AG04450 (cell line): ENCODE results near the gene FOXA3. TPM values are rescaled to one million over a fixed set of nuclear protein-coding genes. Genes with fewer than 3 reads are reported as not detected.
A peak's percentile ranks its signal among the peaks of the same experiment; 100 is the strongest.

Experiments
- CTCF ChIA-PET: fragments of 300-600, 350-600 bp; formaldehyde crosslinking; extraction: SDS; loops from one replicate; lab custom pipeline; 2022; ENCODE audit warnings: antibody characterized with exemption, inconsistent platforms; lab: Charles Lee
- POLR2A ChIA-PET: fragments of 350-600 bp; formaldehyde crosslinking; extraction: SDS; loops from one replicate; lab custom pipeline; 2021; ENCODE audit warnings: antibody characterized with exemption, inconsistent platforms; lab: Yijun Ruan, JAX
- DNase-seq: peaks from one replicate; pipeline ENCODE4 v3.0.0-alpha.2; 2011; ENCODE audit warnings: low read depth, low spot score
- H3K27ac ChIP-seq: one replicate; pipeline ENCODE4 v1.5.1; 2012; ENCODE audit warnings: low read depth, low read length, control low read depth
- H3K27me3 ChIP-seq: one replicate; pipeline ENCODE4 v1.6.0; 2012; ENCODE audit warnings: low read length; ENCODE audit not compliant: control insufficient read depth, insufficient read depth
- H3K4me3 ChIP-seq: 2 replicates; pipeline ENCODE4 v1.5.1; 2011; ENCODE audit warnings: mild to moderate bottlenecking, low read depth, low read length, control low read depth
- H3K9me3 ChIP-seq: 2 replicates; pipeline ENCODE4 v1.5.1; 2012; ENCODE audit warnings: low read length; ENCODE audit not compliant: control insufficient read depth, insufficient read depth
- CTCF ChIP-seq: IDR thresholded peaks from 2 replicates; pipeline ENCODE4 v1.5.1; 2011; ENCODE audit warnings: low read depth, low read length, control low read depth, inconsistent platforms
- polyA plus RNA-seq: library from polyadenylated mRNA; depleted of rRNA; stranded (reverse); fragments of >200 nt; gene quantifications from 2 replicates; pipeline ENCODE4 v1.2.3, GENCODE V29; 2011; rRNA removed

Gene FOXA3
- polyA plus RNA-seq, 1 experiment, result not detected

DNA sequence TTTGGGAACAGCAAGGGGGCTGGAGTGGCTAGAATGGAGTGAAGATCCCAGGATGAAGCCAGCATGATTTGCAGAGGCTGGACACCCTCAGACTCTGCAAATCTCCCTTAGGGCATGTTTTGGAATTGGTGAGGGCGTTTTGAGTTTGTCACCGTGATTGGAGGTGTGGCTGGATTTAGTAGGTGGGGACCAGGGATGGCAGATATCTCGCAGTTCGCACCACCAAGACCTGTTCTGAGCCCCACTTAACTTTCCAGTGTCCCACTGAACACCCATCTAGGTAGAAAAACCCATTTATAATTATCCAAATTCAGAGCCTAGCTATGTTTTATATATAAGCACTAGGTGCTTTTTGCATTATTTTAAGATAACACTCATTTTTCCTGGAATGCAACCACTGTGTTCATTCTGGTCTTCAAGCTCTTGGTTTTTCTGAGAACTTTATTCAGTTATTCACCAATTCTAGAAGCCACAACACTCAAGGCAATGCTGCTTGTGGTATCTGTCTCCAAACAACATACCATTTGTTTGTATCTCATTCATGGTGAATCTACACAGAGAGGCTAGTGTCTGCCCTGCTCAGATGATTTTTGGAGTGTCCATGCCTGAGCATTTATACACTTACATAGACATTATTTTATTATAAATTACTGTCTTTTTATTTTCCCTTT, 53.4 kb downstream of the FOXA3 start:
- H3K27me3 ChIP-seq, result peaks cover 19% of the 10 kb centered on the region
- H3K4me3 ChIP-seq, result no peak overlapping the region
- DNase-seq, result no peak
- ChIA-PET CTCF (interaction anchor here (0.7 kb wide), 1 partner anchor 363 kb away, joined by 4 read pairs; no protein-coding TSS in a partner anchor), POLR2A (no interaction called here)
- no peaks in the 10 kb centered on the region for H3K9me3 ChIP-seq
- TF ChIP-seq CTCF, result no peak
- H3K27ac ChIP-seq, result no peak overlapping the region

DNA sequence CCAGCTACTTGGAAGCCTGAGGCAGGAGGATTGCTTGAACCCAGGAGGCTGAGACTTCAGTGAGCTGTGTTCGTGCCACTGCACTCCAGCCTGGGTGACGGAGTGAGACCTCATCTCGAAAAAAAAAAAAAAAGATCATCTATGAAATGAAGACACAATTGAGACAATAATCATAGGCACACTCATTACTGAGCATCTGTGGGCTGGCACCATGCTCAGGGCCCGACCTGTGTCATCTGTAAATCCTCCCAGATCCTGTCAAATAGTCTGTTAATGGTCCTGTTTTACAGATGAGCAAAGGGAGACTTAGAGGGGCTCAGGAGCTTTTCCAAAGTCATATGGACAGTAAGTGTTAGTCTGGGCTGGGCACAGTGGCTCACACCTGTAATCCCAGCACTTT, 54.6 kb downstream of the FOXA3 start:
- TF ChIP-seq CTCF, result no peak
- Histone ChIP-seq H3K27ac (no peak overlapping the region), H3K27me3 (peaks cover 19% of the 10 kb centered on the region), H3K4me3 (no peak overlapping the region), H3K9me3 (no peaks in the 10 kb centered on the region)
- ChIA-PET POLR2A (no interaction called here), CTCF (no interaction called here)
- no peak for DNase-seq

DNA sequence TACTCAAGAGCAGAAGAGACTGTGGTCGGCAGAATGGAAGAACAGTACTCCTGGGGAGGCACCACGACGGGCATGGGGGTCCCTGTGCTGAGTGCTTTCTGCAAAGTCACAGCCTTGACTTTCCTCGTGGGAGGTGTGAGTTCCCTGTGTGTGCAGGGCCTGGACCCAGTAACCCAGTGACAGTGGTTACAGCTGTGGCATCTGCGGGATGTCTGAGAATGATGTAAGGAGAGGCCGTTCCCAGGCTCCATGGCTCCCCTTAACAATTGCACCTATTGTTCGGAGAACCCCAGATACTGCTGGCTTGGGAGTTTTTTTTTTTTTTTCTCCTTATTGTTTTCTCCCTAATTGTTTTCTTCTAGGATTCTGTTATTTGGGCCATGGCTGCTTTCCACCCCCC, 55.6 kb downstream of the FOXA3 start:
- Histone ChIP-seq H3K27ac (no peak overlapping the region), H3K9me3 (no peaks in the 10 kb centered on the region), H3K4me3 (no peak overlapping the region), H3K27me3 (peaks cover 15% of the 10 kb centered on the region)
- POLR2A ChIA-PET, result no interaction called here
- TF ChIP-seq CTCF, result no peak
- CTCF ChIA-PET, result no interaction called here
- no peak for DNase-seq

- DNase-seq, result no peak
- ChIA-PET POLR2A (no interaction called here), CTCF (no interaction called here)
- Histone ChIP-seq H3K27me3 (peaks cover 15% of the 10 kb centered on the region), H3K9me3 (no peaks in the 10 kb centered on the region), H3K27ac (no peak overlapping the region), H3K4me3 (no peak overlapping the region)
- no peak for TF ChIP-seq CTCF
Measured at GRCh38 chr19:45920458-45920857, 56.3 kb downstream of the FOXA3 start.

- peak; percentile 42 for TF ChIP-seq CTCF
- H3K27me3 ChIP-seq, result peaks cover 15% of the 10 kb centered on the region
- DNase-seq, result no peak
- no peak overlapping the region for H3K27ac ChIP-seq
- ChIA-PET POLR2A (interaction anchor here (0.8 kb wide), 1 partner anchor 9 kb away, joined by 4 read pairs; no protein-coding TSS in a partner anchor), CTCF (no interaction called here)
- no peaks in the 10 kb centered on the region for H3K9me3 ChIP-seq
- no peak overlapping the region for H3K4me3 ChIP-seq
Measured at GRCh38 chr19:45922281-45922680, 58.2 kb downstream of the FOXA3 start.

Other genes starting within 250 kb of the FOXA3 start
- gene EML2, start 224.9 kb upstream of the FOXA3 start, polyA plus RNA-seq, result 10.8 and 14.9 TPM in 2 replicates
- 0.61 and 0.68 TPM in 2 replicates for gene GIPR, start 196.1 kb upstream of the FOXA3 start, polyA plus RNA-seq
- gene SNRPD2, start 172.4 kb upstream of the FOXA3 start, polyA plus RNA-seq, result 531 and 608 TPM in 2 replicates
- 6.7 and 9.5 TPM in 2 replicates for gene QPCTL, start 171.7 kb upstream of the FOXA3 start, polyA plus RNA-seq
- 1.4 and 2.2 TPM in 2 replicates for gene FBXO46, start 133.4 kb upstream of the FOXA3 start, polyA plus RNA-seq
- gene MEIOSIN, start 130.9 kb upstream of the FOXA3 start, polyA plus RNA-seq, result not detected in 2 replicates
- 4.4 and 6.7 TPM in 2 replicates for gene SIX5, start 95.1 kb upstream of the FOXA3 start, polyA plus RNA-seq
- 24.3 and 24.5 TPM in 2 replicates for gene DMPK, start 81.8 kb upstream of the FOXA3 start, polyA plus RNA-seq
- gene DMWD, start 71.5 kb upstream of the FOXA3 start, polyA plus RNA-seq, result 13.9 and 17.1 TPM in 2 replicates
- gene RSPH6A, start 49.0 kb upstream of the FOXA3 start, polyA plus RNA-seq, result not detected in 2 replicates
- gene SYMPK, start 1.2 kb upstream of the FOXA3 start, polyA plus RNA-seq, result 54.3 and 63.1 TPM in 2 replicates
- 5.0 and 6.5 TPM in 2 replicates for gene IRF2BP1, start 21.8 kb downstream of the FOXA3 start, polyA plus RNA-seq
- 1.4 and 1.6 TPM in 2 replicates for gene MYPOP, start 38.3 kb downstream of the FOXA3 start, polyA plus RNA-seq
- gene NANOS2, start 50.5 kb downstream of the FOXA3 start, polyA plus RNA-seq, result not detected in 2 replicates
- gene NOVA2, start 109.5 kb downstream of the FOXA3 start, polyA plus RNA-seq, result 0.02 TPM in 1 of 2 replicates, not detected in the other
- gene CCDC61, start 131.1 kb downstream of the FOXA3 start, polyA plus RNA-seq, result 4.2 and 6.8 TPM in 2 replicates
- not detected in 2 replicates for gene PGLYRP1, start 158.7 kb downstream of the FOXA3 start, polyA plus RNA-seq
- gene IGFL4, start 176.7 kb downstream of the FOXA3 start, polyA plus RNA-seq, result not detected in 2 replicates